ENCODE data around the gene SSTR4. TPM values are rescaled to one million over a fixed set of nuclear protein-coding genes. Genes with fewer than 3 reads are reported as not detected.
A peak's percentile ranks its signal among the peaks of the same experiment; 100 is the strongest.

Gene SSTR4
- total and polyA plus RNA-seq, 2 donors (not counting 3 experiments of a cell fraction or from before 2014, with no cell fraction given), result not detected

- Histone ChIP-seq H2AFZ (ENCODE audit: low read depth, low read length) (peak overlapping the region; percentile 33), H3K4me3 (replicated peaks in 1 of 3; ENCODE audit: insufficient read depth in 1 of 3, low read depth in 1 of 3, low read length in 3 of 3) (peak overlapping the region in 2 of 3 experiments; percentile 18 to 62), H3K79me2 (ENCODE audit: control insufficient read depth, insufficient read depth, low read length) (no peaks in the 10 kb centered on the region), H3K9me3 (replicated peaks; ENCODE audit: control insufficient read depth, insufficient read depth, low read length) (no peaks in the 10 kb centered on the region), H3K36me3 (ENCODE audit: control insufficient read depth in 2 of 2, extremely low read depth in 1 of 2, insufficient read depth in 2 of 2, low read length in 2 of 2) (no peaks in the 10 kb centered on the region), H3K9ac (replicated peaks; ENCODE audit: extremely low read depth, insufficient read depth, low read length) (no peak overlapping the region), H3K4me2 (ENCODE audit: insufficient read depth, low read length) (peak overlapping the region; percentile 83), H3K9me1 (replicated peaks; ENCODE audit: control insufficient read depth, extremely low read depth, insufficient read depth, low read length) (no peaks in the 10 kb centered on the region), H4K20me1 (replicated peaks; ENCODE audit: control insufficient read depth, extremely low read depth, insufficient read depth, low read length) (no peaks in the 10 kb centered on the region), H3K27me3 (ENCODE audit: control insufficient read depth in 2 of 2, insufficient read depth in 2 of 2, low read length in 2 of 2) (peaks cover 3 to 5% of the 10 kb centered on the region in 2 experiments), H3K4me1 (ENCODE audit: control insufficient read depth, extremely low read depth, insufficient read depth, low read length) (peaks cover 16% of the 10 kb centered on the region), H3K27ac (ENCODE audit: insufficient read depth, low read depth, low read length) (no peak overlapping the region)
- TF ChIP-seq EZH2 (IDR thresholded peaks at IDR 0.05; ENCODE audit: borderline replicate concordance, low read depth, low read length, severe bottlenecking), result peak; percentile 43
- TF ChIP-seq MAX (IDR thresholded peaks at IDR 0.05; ENCODE audit: insufficient read depth, insufficient read length), result no peak
- no peak for TF ChIP-seq MYC (IDR thresholded peaks at IDR 0.05; ENCODE audit: low read depth, low read length)
- no peak for TF ChIP-seq POLR2A (IDR thresholded peaks at IDR 0.05; ENCODE audit: low read depth, low read length)
- TF ChIP-seq GATA2 (IDR thresholded peaks at IDR 0.05; ENCODE audit: insufficient read depth, insufficient read length, low read depth, low read length), result no peak
- no peak for TF ChIP-seq FOS (IDR thresholded peaks at IDR 0.05; ENCODE audit: borderline replicate concordance, insufficient read depth, low read length)
- TF ChIP-seq CTCF (IDR thresholded peaks at IDR 0.05; ENCODE audit: extremely low read depth in 1 of 2, insufficient read depth in 1 of 2, low read depth in 1 of 2, low read length in 2 of 2), result peak in 1 of 2 donors; percentile 16
- no peak for TF ChIP-seq JUN (IDR thresholded peaks at IDR 0.05; ENCODE audit: borderline replicate concordance, insufficient read depth, insufficient read length, low read depth)
- TF ChIP-seq POLR2AphosphoS5 (IDR thresholded peaks at IDR 0.05; ENCODE audit: insufficient read depth, low read depth, low read length), result no peak
- CTCF ChIA-PET, result interaction anchor here (1.3 to 5.3 kb wide), 8 partner anchors 181 to 362 kb away, joined by 3 to 108 read pairs (median 11); no protein-coding TSS in a partner anchor
- dilution Hi-C loops (cut with MboI; ENCODE audit: extremely low pct_ligation_motif_present, low sequenced_read_pairs) (loop anchor here (10.0 kb wide), 1 partner anchor 353 kb away; no protein-coding TSS in a partner anchor), intact Hi-C loops (cut with micrococcal nuclease) (loop anchor here (1.0 to 10.0 kb wide), 5 partner anchors 185 to 713 kb away; partner anchors contain the start of gene CST9)
- BruUV-seq (replicated peaks), result no TSS peak
- FAIRE-seq (no peak), DNase-seq (ENCODE audit: low read depth, low spot score) (peak; percentile 47)
- POLR2A ChIA-PET, result no interaction called here
Measured at GRCh38 chr20:23047738-23048214, 12.7 kb downstream of the SSTR4 start.
